ENCODE data around the gene C3orf20.

The C3orf20 gene

GRCh38 chr3:14674841-14675240 is at the start of gene C3orf20:
Gene C3orf20 (plus strand): TSS chr3:14675141. CDS start chr3:14682714, 7,573 bp downstream.
- Histone ChIP-seq H3K4me3 (ENCODE audit: low read depth in 1 of 2, low read length in 1 of 2) (no peak within 1 kb of the TSS), H3K9me3 (no peaks in the 10 kb centered on the region), H3K4me1 (ENCODE audit: control insufficient read depth in 1 of 2, insufficient read depth in 1 of 2, low read depth in 1 of 2, low read length in 1 of 2) (no peaks in the 10 kb centered on the region), H3K36me3 (peaks cover 72% of the 10 kb centered on the region), H3K27me3 (no peaks in the 10 kb centered on the region), H3K27ac (no peak within 1 kb of the TSS)
- TF ChIP-seq, protein P1, sequence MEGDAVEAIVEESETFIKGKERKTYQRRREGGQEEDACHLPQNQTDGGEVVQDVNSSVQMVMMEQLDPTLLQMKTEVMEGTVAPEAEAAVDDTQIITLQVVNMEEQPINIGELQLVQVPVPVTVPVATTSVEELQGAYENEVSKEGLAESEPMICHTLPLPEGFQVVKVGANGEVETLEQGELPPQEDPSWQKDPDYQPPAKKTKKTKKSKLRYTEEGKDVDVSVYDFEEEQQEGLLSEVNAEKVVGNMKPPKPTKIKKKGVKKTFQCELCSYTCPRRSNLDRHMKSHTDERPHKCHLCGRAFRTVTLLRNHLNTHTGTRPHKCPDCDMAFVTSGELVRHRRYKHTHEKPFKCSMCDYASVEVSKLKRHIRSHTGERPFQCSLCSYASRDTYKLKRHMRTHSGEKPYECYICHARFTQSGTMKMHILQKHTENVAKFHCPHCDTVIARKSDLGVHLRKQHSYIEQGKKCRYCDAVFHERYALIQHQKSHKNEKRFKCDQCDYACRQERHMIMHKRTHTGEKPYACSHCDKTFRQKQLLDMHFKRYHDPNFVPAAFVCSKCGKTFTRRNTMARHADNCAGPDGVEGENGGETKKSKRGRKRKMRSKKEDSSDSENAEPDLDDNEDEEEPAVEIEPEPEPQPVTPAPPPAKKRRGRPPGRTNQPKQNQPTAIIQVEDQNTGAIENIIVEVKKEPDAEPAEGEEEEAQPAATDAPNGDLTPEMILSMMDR (IDR thresholded peaks at IDR 0.05), result no peak

DNA sequence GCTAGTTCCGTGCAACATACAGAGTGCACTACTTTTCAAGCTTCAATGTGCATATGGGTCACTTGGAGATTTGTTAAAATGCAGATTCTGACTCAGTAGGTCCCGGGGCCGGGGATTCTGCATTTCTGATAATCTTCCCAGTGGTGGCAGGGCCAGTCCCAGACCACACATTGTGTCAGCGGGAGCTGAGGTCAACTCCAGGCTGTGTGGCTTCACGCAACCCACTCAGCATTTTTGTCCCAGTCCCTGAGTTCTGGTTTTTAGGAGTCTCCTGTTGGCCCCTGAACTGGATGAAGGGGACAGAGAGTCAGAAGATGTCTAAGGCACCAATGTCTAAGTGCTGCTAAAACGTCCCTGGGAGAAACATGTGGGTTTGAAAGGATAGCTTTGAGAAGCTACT is 49.5 kb upstream of the C3orf20 start:
- TF ChIP-seq, protein P1 (IDR thresholded peaks at IDR 0.05), result no peak
- H3K27me3 ChIP-seq, result peaks cover 51% of the 10 kb centered on the region
- H3K9me3 ChIP-seq, result no peaks in the 10 kb centered on the region
- H3K4me1 ChIP-seq (ENCODE audit: control insufficient read depth in 1 of 2, insufficient read depth in 1 of 2, low read depth in 1 of 2, low read length in 1 of 2), result no peaks in the 10 kb centered on the region
- no peak overlapping the region for H3K27ac ChIP-seq
- no peak overlapping the region for H3K4me3 ChIP-seq (ENCODE audit: low read depth in 1 of 2, low read length in 1 of 2)
- H3K36me3 ChIP-seq, result no peaks in the 10 kb centered on the region

DNA sequence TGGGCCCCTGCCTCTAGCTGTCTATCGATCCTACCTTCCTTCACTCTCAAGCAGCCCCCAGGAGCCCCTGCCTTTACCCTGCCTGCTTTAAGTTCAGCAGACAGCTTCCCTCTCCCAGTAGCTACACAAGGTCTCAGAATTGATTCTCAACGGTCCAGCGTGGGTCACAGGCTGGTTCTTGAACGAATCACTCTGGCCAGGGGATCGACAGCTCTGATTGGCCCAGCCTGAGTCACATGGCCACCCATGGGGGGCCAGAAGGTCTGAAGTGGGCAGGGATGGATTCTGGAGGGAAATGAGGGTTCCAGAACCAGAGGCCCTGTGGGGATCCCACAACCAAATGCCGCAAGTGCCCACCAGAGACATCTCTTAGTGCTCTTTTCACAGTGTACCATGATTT is 47.1 kb upstream of the C3orf20 start:
- no peaks in the 10 kb centered on the region for H3K9me3 ChIP-seq
- H3K36me3 ChIP-seq, result no peaks in the 10 kb centered on the region
- no peaks in the 10 kb centered on the region for H3K4me1 ChIP-seq (ENCODE audit: control insufficient read depth in 1 of 2, insufficient read depth in 1 of 2, low read depth in 1 of 2, low read length in 1 of 2)
- no peak overlapping the region for H3K27ac ChIP-seq
- TF ChIP-seq, protein P1 (IDR thresholded peaks at IDR 0.05), result no peak
- H3K4me3 ChIP-seq (ENCODE audit: low read depth in 1 of 2, low read length in 1 of 2), result no peak overlapping the region
- H3K27me3 ChIP-seq, result peaks cover 47% of the 10 kb centered on the region

DNA sequence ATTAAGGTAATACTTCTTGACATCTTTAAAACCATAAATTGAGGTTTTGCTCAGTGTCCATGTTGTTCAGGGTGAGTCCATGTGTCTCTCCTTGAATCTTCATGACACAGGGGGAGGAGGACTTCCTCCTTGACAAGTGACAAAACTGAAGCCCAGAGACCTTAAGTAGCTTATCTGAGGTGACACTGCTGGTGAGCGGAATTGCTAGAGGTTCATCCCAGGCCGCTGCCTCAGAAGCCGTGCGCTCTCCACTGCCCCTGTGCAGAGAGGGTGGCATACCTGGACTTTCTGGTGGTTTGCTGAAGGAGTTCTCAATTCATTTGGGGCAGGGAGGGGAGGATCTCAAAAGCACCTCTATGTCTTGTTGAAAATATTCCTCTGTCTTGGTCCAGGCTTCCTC is 46.5 kb upstream of the C3orf20 start:
- H3K36me3 ChIP-seq, result no peaks in the 10 kb centered on the region
- TF ChIP-seq, protein P1 (IDR thresholded peaks at IDR 0.05), result no peak
- H3K27ac ChIP-seq, result no peak overlapping the region
- peaks cover 41% of the 10 kb centered on the region for H3K27me3 ChIP-seq
- H3K4me1 ChIP-seq (ENCODE audit: control insufficient read depth in 1 of 2, insufficient read depth in 1 of 2, low read depth in 1 of 2, low read length in 1 of 2), result no peaks in the 10 kb centered on the region
- no peak overlapping the region for H3K4me3 ChIP-seq (ENCODE audit: low read depth in 1 of 2, low read length in 1 of 2)
- H3K9me3 ChIP-seq, result no peaks in the 10 kb centered on the region

- Histone ChIP-seq H3K4me3 (ENCODE audit: low read depth in 1 of 2, low read length in 1 of 2) (no peak overlapping the region), H3K27ac (no peak overlapping the region), H3K27me3 (peaks cover 31% of the 10 kb centered on the region), H3K4me1 (ENCODE audit: control insufficient read depth in 1 of 2, insufficient read depth in 1 of 2, low read depth in 1 of 2, low read length in 1 of 2) (no peaks in the 10 kb centered on the region), H3K36me3 (no peaks in the 10 kb centered on the region), H3K9me3 (no peaks in the 10 kb centered on the region)
- TF ChIP-seq, protein P1 (IDR thresholded peaks at IDR 0.05), result no peak
Observed at GRCh38 chr3:14630404-14631100, 44.4 kb upstream of the C3orf20 start.
